ENCODE results near the gene STK11. TPM values are rescaled to one million over a fixed set of nuclear protein-coding genes. Genes with fewer than 3 reads are reported as not detected.

Gene STK11
- total and polyA plus RNA-seq, 2 experiments from 2014 or later: 122 to 180 TPM

- Histone ChIP-seq H3K4me3 (no peak overlapping the region), H3K27me3 (no peaks in the 10 kb centered on the region), H3K36me3 (no peaks in the 10 kb centered on the region), H3K27ac (no peak overlapping the region), H3K9me3 (ENCODE audit: low read depth) (no peaks in the 10 kb centered on the region), H3K4me1 (ENCODE audit: low read depth) (peaks cover 11% of the 10 kb centered on the region)
- no peak for TF ChIP-seq CTCF (IDR thresholded peaks at IDR 0.05; ENCODE audit: low read depth, low read length)
- DNase-seq (ENCODE audit: low read depth in 1 of 2, low spot score in 1 of 2): no peak
These were observed 46.6 kb upstream of the STK11 start for GRCh38 chr19:1158885-1159448.

- H3K27ac ChIP-seq: no peak overlapping the region
- peaks cover 11% of the 10 kb centered on the region for H3K4me1 ChIP-seq (ENCODE audit: low read depth)
- no peak overlapping the region for H3K4me3 ChIP-seq
- no peaks in the 10 kb centered on the region for H3K9me3 ChIP-seq (ENCODE audit: low read depth)
- DNase-seq (ENCODE audit: low read depth in 1 of 2, low spot score in 1 of 2): no peak
- H3K36me3 ChIP-seq: no peaks in the 10 kb centered on the region
- H3K27me3 ChIP-seq: no peaks in the 10 kb centered on the region
- TF ChIP-seq CTCF (IDR thresholded peaks at IDR 0.05; ENCODE audit: low read depth, low read length): no peak
These were observed 45.5 kb upstream of the STK11 start for GRCh38 chr19:1159864-1160595.

GRCh38 chr19:1161716-1162115 is 43.9 kb upstream of the STK11 start:
- H3K4me3 ChIP-seq: no peak overlapping the region
- peaks cover 3% of the 10 kb centered on the region for H3K4me1 ChIP-seq (ENCODE audit: low read depth)
- H3K27ac ChIP-seq: no peak overlapping the region
- no peaks in the 10 kb centered on the region for H3K9me3 ChIP-seq (ENCODE audit: low read depth)
- TF ChIP-seq CTCF (IDR thresholded peaks at IDR 0.05; ENCODE audit: low read depth, low read length): no peak
- H3K27me3 ChIP-seq: no peaks in the 10 kb centered on the region
- no peaks in the 10 kb centered on the region for H3K36me3 ChIP-seq
- DNase-seq (ENCODE audit: low read depth in 1 of 2, low spot score in 1 of 2): peak in 1 of 2 donors; percentile 27

- Histone ChIP-seq H3K27ac (no peak overlapping the region), H3K4me1 (ENCODE audit: low read depth) (peaks cover 3% of the 10 kb centered on the region), H3K27me3 (no peaks in the 10 kb centered on the region), H3K36me3 (no peaks in the 10 kb centered on the region), H3K4me3 (no peak overlapping the region), H3K9me3 (ENCODE audit: low read depth) (no peaks in the 10 kb centered on the region)
- TF ChIP-seq CTCF (IDR thresholded peaks at IDR 0.05; ENCODE audit: low read depth, low read length): no peak
- no peak for DNase-seq (ENCODE audit: low read depth in 1 of 2, low spot score in 1 of 2)
These were observed 42.9 kb upstream of the STK11 start for GRCh38 chr19:1162404-1163282.

GRCh38 chr19:1163283-1163933 is 42.2 kb upstream of the STK11 start:
- DNase-seq (ENCODE audit: low read depth in 1 of 2, low spot score in 1 of 2): no peak
- no peak for TF ChIP-seq CTCF (IDR thresholded peaks at IDR 0.05; ENCODE audit: low read depth, low read length)
- no peaks in the 10 kb centered on the region for H3K36me3 ChIP-seq

More at GRCh38 chr19:1163283-1163933, 42.2 kb upstream of the STK11 start:
- Histone ChIP-seq H3K27ac (no peak overlapping the region), H3K4me3 (no peak overlapping the region), H3K9me3 (ENCODE audit: low read depth) (no peaks in the 10 kb centered on the region), H3K27me3 (no peaks in the 10 kb centered on the region), H3K4me1 (ENCODE audit: low read depth) (peaks cover 3% of the 10 kb centered on the region)
